ENCODE results near the gene ARHGAP18.
A peak's percentile ranks its signal among the peaks of the same experiment; 100 is the strongest.

Gene ARHGAP18

GRCh38 chr6:129667034-129667433, 42.9 kb downstream of the ARHGAP18 start:
- Histone ChIP-seq H3K9me3 (ENCODE audit: control extremely low read depth in 1 of 5, control insufficient read depth in 4 of 5, insufficient read depth in 2 of 5, low read depth in 1 of 5, low read length in 4 of 5) (no peaks in the 10 kb centered on the region), H3K27ac (ENCODE audit: insufficient read depth in 1 of 2, low read depth in 1 of 2, low read length in 2 of 2, poor library complexity in 1 of 2, severe bottlenecking in 2 of 2) (no peak overlapping the region), H3K27me3 (replicated peaks in 2 of 5; ENCODE audit: control insufficient read depth in 4 of 5, insufficient read depth in 5 of 5, low read length in 4 of 5) (no peaks in the 10 kb centered on the region), H3K4me3 (ENCODE audit: control insufficient read depth in 1 of 7, extremely low read depth in 1 of 7, insufficient read depth in 4 of 7, low read depth in 2 of 7, low read length in 6 of 7) (no peak overlapping the region), H3K36me3 (ENCODE audit: control insufficient read depth in 4 of 4, insufficient read depth in 4 of 4, low read length in 3 of 4) (no peaks in the 10 kb centered on the region), H3K4me1 (ENCODE audit: control extremely low read depth in 1 of 4, control insufficient read depth in 4 of 4, insufficient read depth in 4 of 4, low read length in 3 of 4) (peaks cover 4 to 7% (median 4%) of the 10 kb centered on the region in 4 experiments)
- CTCF ChIA-PET, result interaction anchor here (2.1 kb wide), 1 partner anchor 11 kb away, joined by 4 read pairs; no protein-coding TSS in a partner anchor
- POLR2A ChIA-PET, result no interaction called here
- DNase-seq, result no peak

- no peak for DNase-seq
- H3K4me3 ChIP-seq (ENCODE audit: control insufficient read depth in 1 of 7, extremely low read depth in 1 of 7, insufficient read depth in 4 of 7, low read depth in 2 of 7, low read length in 6 of 7), result no peak overlapping the region
- no peaks in the 10 kb centered on the region for H3K36me3 ChIP-seq (ENCODE audit: control insufficient read depth in 4 of 4, insufficient read depth in 4 of 4, low read length in 3 of 4)
- H3K9me3 ChIP-seq (ENCODE audit: control extremely low read depth in 1 of 5, control insufficient read depth in 4 of 5, insufficient read depth in 2 of 5, low read depth in 1 of 5, low read length in 4 of 5), result no peaks in the 10 kb centered on the region
- no peak overlapping the region for H3K27ac ChIP-seq (ENCODE audit: insufficient read depth in 1 of 2, low read depth in 1 of 2, low read length in 2 of 2, poor library complexity in 1 of 2, severe bottlenecking in 2 of 2)
- ChIA-PET CTCF (interaction anchor here (2.1 kb wide), 1 partner anchor 12 kb away, joined by 4 read pairs; no protein-coding TSS in a partner anchor), POLR2A (no interaction called here)
- no peaks in the 10 kb centered on the region for H3K27me3 ChIP-seq (replicated peaks in 2 of 5; ENCODE audit: control insufficient read depth in 4 of 5, insufficient read depth in 5 of 5, low read length in 4 of 5)
- WGBS (ENCODE audit: insufficient coverage), result 79% methylated on average over 2 of the region's 3 CpGs
- H3K4me1 ChIP-seq (ENCODE audit: control extremely low read depth in 1 of 4, control insufficient read depth in 4 of 4, insufficient read depth in 4 of 4, low read length in 3 of 4), result peaks cover 0 to 5% (median 4%) of the 10 kb centered on the region in 4 experiments
Observed at GRCh38 chr6:129665555-129665954, 44.4 kb downstream of the ARHGAP18 start.

GRCh38 chr6:129663531-129663930, 46.4 kb downstream of the ARHGAP18 start:
- WGBS (ENCODE audit: insufficient coverage), result 100% methylated on average over 1 of the region's 3 CpGs
- CTCF ChIA-PET, result interaction anchor here (1.2 to 2.1 kb wide), 2 partner anchors 65 to 79 kb away, joined by 3 to 5 read pairs; no protein-coding TSS in a partner anchor

GRCh38 chr6:129662980-129663431, 47.0 kb downstream of the ARHGAP18 start:
- ChIA-PET POLR2A (interaction anchor here (0.5 kb wide), 1 partner anchor 169 kb away, joined by 7 read pairs; no protein-coding TSS in a partner anchor), CTCF (interaction anchor here (1.2 to 2.1 kb wide), 2 partner anchors 65 to 80 kb away, joined by 3 to 5 read pairs; no protein-coding TSS in a partner anchor)
- H3K9me3 ChIP-seq (ENCODE audit: control extremely low read depth in 1 of 5, control insufficient read depth in 4 of 5, insufficient read depth in 2 of 5, low read depth in 1 of 5, low read length in 4 of 5), result no peaks in the 10 kb centered on the region
- DNase-seq, result no peak
- H3K27ac ChIP-seq (ENCODE audit: insufficient read depth in 1 of 2, low read depth in 1 of 2, low read length in 2 of 2, poor library complexity in 1 of 2, severe bottlenecking in 2 of 2), result no peak overlapping the region
- no peaks in the 10 kb centered on the region for H3K27me3 ChIP-seq (replicated peaks in 2 of 5; ENCODE audit: control insufficient read depth in 4 of 5, insufficient read depth in 5 of 5, low read length in 4 of 5)
- WGBS (ENCODE audit: insufficient coverage), result 100% methylated on average over 2 of the region's 4 CpGs
- peaks cover 0 to 5% (median 4%) of the 10 kb centered on the region in 4 experiments for H3K4me1 ChIP-seq (ENCODE audit: control extremely low read depth in 1 of 4, control insufficient read depth in 4 of 4, insufficient read depth in 4 of 4, low read length in 3 of 4)
- no peaks in the 10 kb centered on the region for H3K36me3 ChIP-seq (ENCODE audit: control insufficient read depth in 4 of 4, insufficient read depth in 4 of 4, low read length in 3 of 4)
- no peak overlapping the region for H3K4me3 ChIP-seq (ENCODE audit: control insufficient read depth in 1 of 7, extremely low read depth in 1 of 7, insufficient read depth in 4 of 7, low read depth in 2 of 7, low read length in 6 of 7)

More at GRCh38 chr6:129663531-129663930, 46.4 kb downstream of the ARHGAP18 start:
- Histone ChIP-seq H3K9me3 (ENCODE audit: control extremely low read depth in 1 of 5, control insufficient read depth in 4 of 5, insufficient read depth in 2 of 5, low read depth in 1 of 5, low read length in 4 of 5) (no peaks in the 10 kb centered on the region), H3K27ac (ENCODE audit: insufficient read depth in 1 of 2, low read depth in 1 of 2, low read length in 2 of 2, poor library complexity in 1 of 2, severe bottlenecking in 2 of 2) (no peak overlapping the region), H3K27me3 (replicated peaks in 2 of 5; ENCODE audit: control insufficient read depth in 4 of 5, insufficient read depth in 5 of 5, low read length in 4 of 5) (no peaks in the 10 kb centered on the region), H3K4me1 (ENCODE audit: control extremely low read depth in 1 of 4, control insufficient read depth in 4 of 4, insufficient read depth in 4 of 4, low read length in 3 of 4) (peaks cover 0 to 5% (median 4%) of the 10 kb centered on the region in 4 experiments), H3K36me3 (ENCODE audit: control insufficient read depth in 4 of 4, insufficient read depth in 4 of 4, low read length in 3 of 4) (no peaks in the 10 kb centered on the region), H3K4me3 (ENCODE audit: control insufficient read depth in 1 of 7, extremely low read depth in 1 of 7, insufficient read depth in 4 of 7, low read depth in 2 of 7, low read length in 6 of 7) (no peak overlapping the region)
- POLR2A ChIA-PET, result interaction anchor here (0.5 kb wide), 1 partner anchor 168 kb away, joined by 7 read pairs; no protein-coding TSS in a partner anchor
- no peak for DNase-seq

GRCh38 chr6:129662406-129662766, 47.6 kb downstream of the ARHGAP18 start:
- no peaks in the 10 kb centered on the region for H3K27me3 ChIP-seq (replicated peaks in 2 of 5; ENCODE audit: control insufficient read depth in 4 of 5, insufficient read depth in 5 of 5, low read length in 4 of 5)
- H3K27ac ChIP-seq (ENCODE audit: insufficient read depth in 1 of 2, low read depth in 1 of 2, low read length in 2 of 2, poor library complexity in 1 of 2, severe bottlenecking in 2 of 2), result no peak overlapping the region
- 100% methylated on average over 2 of the region's 2 CpGs for WGBS (ENCODE audit: insufficient coverage)
- H3K36me3 ChIP-seq (ENCODE audit: control insufficient read depth in 4 of 4, insufficient read depth in 4 of 4, low read length in 3 of 4), result no peaks in the 10 kb centered on the region
- no peaks in the 10 kb centered on the region for H3K9me3 ChIP-seq (ENCODE audit: control extremely low read depth in 1 of 5, control insufficient read depth in 4 of 5, insufficient read depth in 2 of 5, low read depth in 1 of 5, low read length in 4 of 5)
- no peak overlapping the region for H3K4me3 ChIP-seq (ENCODE audit: control insufficient read depth in 1 of 7, extremely low read depth in 1 of 7, insufficient read depth in 4 of 7, low read depth in 2 of 7, low read length in 6 of 7)
- ChIA-PET CTCF (interaction anchor here (2.1 kb wide), 1 partner anchor 64 kb away, joined by 5 read pairs; no protein-coding TSS in a partner anchor), POLR2A (no interaction called here)
- peaks cover 0 to 4% (median under 1%) of the 10 kb centered on the region in 4 experiments for H3K4me1 ChIP-seq (ENCODE audit: control extremely low read depth in 1 of 4, control insufficient read depth in 4 of 4, insufficient read depth in 4 of 4, low read length in 3 of 4)
- no peak for DNase-seq

GRCh38 chr6:129661536-129662405, 48.2 kb downstream of the ARHGAP18 start:
- DNase-seq, result no peak

GRCh38 chr6:129660346-129660676, 49.7 kb downstream of the ARHGAP18 start:
- ChIA-PET POLR2A (no interaction called here), CTCF (interaction anchor here (0.7 to 1.9 kb wide), 3 partner anchors 20 to 70 kb away, joined by 3 to 4 read pairs (median 3); no protein-coding TSS in a partner anchor)
- H3K9me3 ChIP-seq (ENCODE audit: control extremely low read depth in 1 of 5, control insufficient read depth in 4 of 5, insufficient read depth in 2 of 5, low read depth in 1 of 5, low read length in 4 of 5), result no peaks in the 10 kb centered on the region
- H3K27ac ChIP-seq (ENCODE audit: insufficient read depth in 1 of 2, low read depth in 1 of 2, low read length in 2 of 2, poor library complexity in 1 of 2, severe bottlenecking in 2 of 2), result peak overlapping the region in 1 of 2 experiments; percentile 50
- DNase-seq, result no peak
- H3K4me1 ChIP-seq (ENCODE audit: control extremely low read depth in 1 of 4, control insufficient read depth in 4 of 4, insufficient read depth in 4 of 4, low read length in 3 of 4), result peaks cover 0 to 4% (median 0%) of the 10 kb centered on the region in 4 experiments
- 100% methylated on average over 2 of the region's 2 CpGs for WGBS (ENCODE audit: insufficient coverage)
- no peak overlapping the region for H3K4me3 ChIP-seq (ENCODE audit: control insufficient read depth in 1 of 7, extremely low read depth in 1 of 7, insufficient read depth in 4 of 7, low read depth in 2 of 7, low read length in 6 of 7)
- no peaks in the 10 kb centered on the region for H3K36me3 ChIP-seq (ENCODE audit: control insufficient read depth in 4 of 4, insufficient read depth in 4 of 4, low read length in 3 of 4)
- H3K27me3 ChIP-seq (replicated peaks in 2 of 5; ENCODE audit: control insufficient read depth in 4 of 5, insufficient read depth in 5 of 5, low read length in 4 of 5), result no peaks in the 10 kb centered on the region

More at GRCh38 chr6:129661536-129662405, 48.2 kb downstream of the ARHGAP18 start:
- no peaks in the 10 kb centered on the region for H3K27me3 ChIP-seq (replicated peaks in 2 of 5; ENCODE audit: control insufficient read depth in 4 of 5, insufficient read depth in 5 of 5, low read length in 4 of 5)
- H3K36me3 ChIP-seq (ENCODE audit: control insufficient read depth in 4 of 4, insufficient read depth in 4 of 4, low read length in 3 of 4), result no peaks in the 10 kb centered on the region
- H3K4me1 ChIP-seq (ENCODE audit: control extremely low read depth in 1 of 4, control insufficient read depth in 4 of 4, insufficient read depth in 4 of 4, low read length in 3 of 4), result peaks cover 0 to 4% (median 0%) of the 10 kb centered on the region in 4 experiments
- ChIA-PET CTCF (interaction anchor here (2.1 kb wide), 1 partner anchor 63 kb away, joined by 5 read pairs; no protein-coding TSS in a partner anchor), POLR2A (no interaction called here)
- H3K9me3 ChIP-seq (ENCODE audit: control extremely low read depth in 1 of 5, control insufficient read depth in 4 of 5, insufficient read depth in 2 of 5, low read depth in 1 of 5, low read length in 4 of 5), result no peaks in the 10 kb centered on the region
- WGBS (ENCODE audit: insufficient coverage), result 92% methylated on average over 7 of the region's 7 CpGs
- no peak overlapping the region for H3K4me3 ChIP-seq (ENCODE audit: control insufficient read depth in 1 of 7, extremely low read depth in 1 of 7, insufficient read depth in 4 of 7, low read depth in 2 of 7, low read length in 6 of 7)
- no peak overlapping the region for H3K27ac ChIP-seq (ENCODE audit: insufficient read depth in 1 of 2, low read depth in 1 of 2, low read length in 2 of 2, poor library complexity in 1 of 2, severe bottlenecking in 2 of 2)

Measured in common myeloid progenitor, CD34-positive (primary cell).